GM23338 (cell line): ENCODE results near the gene PTPRN2. TPM values are rescaled to one million over a fixed set of nuclear protein-coding genes. Genes with fewer than 3 reads are reported as not detected.

Experiments
- ATAC-seq: fragments of 200-7000 bp; cut with Tn5 transposase; 3 replicates; pipeline ENCODE4 v1.9.1; 2020
- DNase-seq: peaks from one replicate; pipeline ENCODE4 v3.0.0-alpha.2; 2015; ENCODE audit warnings: low spot score
- H2AFZ ChIP-seq: fragments of 200-600 bp; sonication (generic); 2 replicates; pipeline ENCODE4 v1.8.0; 2016; ENCODE audit warnings: antibody characterized with exemption, mild to moderate bottlenecking, moderate library complexity
- H3F3A ChIP-seq: fragments of 200-600 bp; sonication (generic); replicated peaks from 2 replicates; pipeline ENCODE4 v1.8.0; 2017; ENCODE audit warnings: antibody characterized with exemption, mixed run types, low read depth
- H3K27ac ChIP-seq: fragments of 200-600 bp; sonication (generic); 2 replicates; pipeline ENCODE4 v1.6.1; 2016; ENCODE audit warnings: low read depth
- H3K27me3 ChIP-seq: fragments of 200-600 bp; sonication (generic); 2 replicates; pipeline ENCODE4 v1.8.0; 2016; ENCODE audit warnings: mild to moderate bottlenecking, mixed run types, moderate library complexity; ENCODE audit not compliant: insufficient read depth
- H3K36me3 ChIP-seq: fragments of 200-600 bp; sonication (generic); 2 replicates; pipeline ENCODE4 v1.8.0; 2016; ENCODE audit warnings: mild to moderate bottlenecking; ENCODE audit not compliant: insufficient read depth
- H3K4me1 ChIP-seq: fragments of 200-600 bp; sonication (generic); 2 replicates; pipeline ENCODE4 v1.8.0; 2016; ENCODE audit warnings: mild to moderate bottlenecking, moderate library complexity; ENCODE audit not compliant: insufficient read depth
- H3K4me2 ChIP-seq: fragments of 200-600 bp; sonication (generic); 2 replicates; pipeline ENCODE4 v1.7.1; 2017; ENCODE audit warnings: mixed run types
- H3K4me3 ChIP-seq: fragments of 200-600 bp; sonication (generic); 2 replicates; pipeline ENCODE4 v1.6.1; 2016; ENCODE audit warnings: mixed run types
- H3K79me2 ChIP-seq: fragments of 200-600 bp; sonication (generic); replicated peaks from 2 replicates; pipeline ENCODE4 v1.8.0; 2017; ENCODE audit warnings: mild to moderate bottlenecking; ENCODE audit not compliant: insufficient read depth
- H3K9me2 ChIP-seq: fragments of 200-600 bp; sonication (generic); 2 replicates; pipeline ENCODE4 v1.8.0; 2017; ENCODE audit not compliant: insufficient read depth
- H4K20me1 ChIP-seq: fragments of 200-600 bp; sonication (generic); replicated peaks from 2 replicates; pipeline ENCODE4 v1.8.0; 2017; ENCODE audit warnings: mild to moderate bottlenecking; ENCODE audit not compliant: insufficient read depth
- H3K27ac Mint-ChIP-seq: 2 replicates; pipeline ENCODE4 v1.8.0; 2020; ENCODE audit warnings: inconsistent platforms, mild to moderate bottlenecking, moderate library complexity, mixed read lengths
- H3K27me3 Mint-ChIP-seq: 3 replicates; pipeline ENCODE4 v1.8.0; 2022; ENCODE audit warnings: low read depth, mild to moderate bottlenecking, moderate library complexity, mixed read lengths, inconsistent platforms; ENCODE audit not compliant: insufficient read depth, poor library complexity
- H3K36me3 Mint-ChIP-seq: 3 replicates; pipeline ENCODE4 v1.8.0; 2021; ENCODE audit warnings: low read depth, mild to moderate bottlenecking, inconsistent platforms, moderate library complexity, mixed read lengths
- H3K4me1 Mint-ChIP-seq: 3 replicates; pipeline ENCODE4 v1.8.0; 2020; ENCODE audit warnings: mild to moderate bottlenecking, inconsistent platforms, mixed read lengths
- H3K4me3 Mint-ChIP-seq: 3 replicates; pipeline ENCODE4 v1.8.0; 2021; ENCODE audit warnings: moderate library complexity, mild to moderate bottlenecking, inconsistent platforms, mixed read lengths
- H3K9me3 Mint-ChIP-seq: 3 replicates; pipeline ENCODE4 v1.8.0; 2020; ENCODE audit warnings: moderate library complexity, mild to moderate bottlenecking, inconsistent platforms, mixed read lengths
- CREB1 ChIP-seq: fragments of 250-450 bp; sonication (Bioruptor Pico); IDR thresholded peaks from 2 replicates; pipeline ENCODE4 v1.5.0; 2020; ENCODE audit warnings: low read depth, mild to moderate bottlenecking, moderate library complexity
- CTCF ChIP-seq, 2 experiments: fragments of 200-600 bp in 1 of 2; sonication (generic) in 1 of 2; conservative IDR thresholded peaks; 2 replicates each; pipeline versions ENCODE4 v1.5.1 to v1.6.1; 2016 to 2017; ENCODE audit warnings: antibody characterized with exemption in 2 of 2, low read depth in 2 of 2, mild to moderate bottlenecking in 2 of 2, moderate library complexity in 1 of 2
- ETS1 ChIP-seq: IDR thresholded peaks from 2 replicates; pipeline ENCODE4 v1.6.1; 2016; ENCODE audit warnings: antibody characterized with exemption
- EZH2 ChIP-seq: fragments of 200-600 bp; sonication (generic); IDR thresholded peaks from one replicate; pipeline ENCODE4 v1.8.0; 2017; ENCODE audit warnings: antibody characterized with exemption, mild to moderate bottlenecking, low read depth; ENCODE audit not compliant: unreplicated experiment
- EZH2phosphoT487 ChIP-seq: fragments of 200-600 bp; sonication (generic); IDR thresholded peaks from one replicate; pipeline ENCODE4 v1.8.1; 2018; ENCODE audit warnings: antibody characterized with exemption; ENCODE audit not compliant: unreplicated experiment
- JUNB ChIP-seq: IDR thresholded peaks from one replicate; pipeline ENCODE4 v1.6.1; 2016; ENCODE audit warnings: antibody characterized with exemption; ENCODE audit not compliant: unreplicated experiment
- NANOG ChIP-seq: IDR thresholded peaks from 2 replicates; pipeline ENCODE4 v1.6.1; 2016; ENCODE audit warnings: antibody characterized with exemption, borderline replicate concordance
- POLR2AphosphoS5 ChIP-seq: IDR thresholded peaks from 2 replicates; pipeline ENCODE4 v1.6.1; 2016; ENCODE audit warnings: antibody characterized with exemption, low read depth
- REST ChIP-seq: IDR thresholded peaks from one replicate; pipeline ENCODE4 v1.6.1; 2018; ENCODE audit warnings: antibody characterized with exemption; ENCODE audit not compliant: unreplicated experiment
- STAT1 ChIP-seq: IDR thresholded peaks from one replicate; pipeline ENCODE4 v1.6.1; 2016; ENCODE audit warnings: antibody characterized with exemption; ENCODE audit not compliant: unreplicated experiment
- ZNF114 ChIP-seq: fragments of 250-450 bp; sonication (Bioruptor Pico); IDR thresholded peaks from 2 replicates; pipeline ENCODE4 v1.5.0; 2020; ENCODE audit warnings: mild to moderate bottlenecking, moderate library complexity
- ZNF331 ChIP-seq: fragments of 250-450 bp; sonication (Bioruptor Pico); IDR thresholded peaks from 2 replicates; pipeline ENCODE4 v1.5.0; 2020; ENCODE audit warnings: low read depth, mild to moderate bottlenecking, moderate library complexity
- ZNF462 ChIP-seq: fragments of 250-450 bp; sonication (Bioruptor Pico); IDR thresholded peaks from 2 replicates; pipeline ENCODE4 v1.5.0; 2020; ENCODE audit warnings: mild to moderate bottlenecking, moderate library complexity
- polyA plus RNA-seq: library from polyadenylated mRNA; unstranded; fragments of >200 nt; fragmentation: Nextera tagmentation; extraction: Ambion mirVana; gene quantifications from 2 replicates; pipeline ENCODE4 v1.2.1, GENCODE V29; 2016
- total RNA-seq: library from RNA; depleted of rRNA; stranded (reverse); fragments of >200 nt; shearing (Covaris generic); gene quantifications from 2 replicates; pipeline ENCODE4 v1.2.3, GENCODE V29; 2014

PTPRN2 gene
- total and polyA plus RNA-seq, 2 experiments from 2014 or later: 0.87 to 4.0 TPM

GRCh38 chr7:158186406-158186805, 401.2 kb downstream of the PTPRN2 start:
- DNase-seq (no peak), ATAC-seq (no peak)
- H3K36me3 ChIP-seq: peaks cover 4% of the 10 kb centered on the region
- no peaks in the 10 kb centered on the region for H4K20me1 ChIP-seq
- H3K4me1 Mint-ChIP-seq: no peaks in the 10 kb centered on the region
- peaks cover 91% of the 10 kb centered on the region for H3K9me3 Mint-ChIP-seq
- H3K36me3 Mint-ChIP-seq: peaks cover 50% of the 10 kb centered on the region
- H3K79me2 ChIP-seq: no peaks in the 10 kb centered on the region
- no peaks in the 10 kb centered on the region for H3K27me3 ChIP-seq
- no peak overlapping the region for H3K4me3 ChIP-seq
- H3F3A ChIP-seq: no peaks in the 10 kb centered on the region
- no peaks in the 10 kb centered on the region for H3K4me1 ChIP-seq
- H3K27me3 Mint-ChIP-seq: peaks cover 3% of the 10 kb centered on the region
- no peak overlapping the region for H3K4me3 Mint-ChIP-seq
- no peaks in the 10 kb centered on the region for H3K9me2 ChIP-seq
- no peak overlapping the region for H2AFZ ChIP-seq
- TF ChIP-seq ZNF462 (no peak), EZH2 (no peak), ETS1 (no peak), ZNF331 (CRISPR knock-in tag) (no peak), REST (no peak), ZNF114 (CRISPR knock-in tag) (no peak), JUNB (no peak), EZH2phosphoT487 (no peak), POLR2AphosphoS5 (no peak), NANOG (no peak), CREB1 (CRISPR knock-in tag) (no peak), STAT1 (no peak), CTCF (conservative IDR thresholded peaks at IDR 0.05; ENCODE audit: low read depth in 2 of 2) (no peak)
- no peak overlapping the region for H3K27ac Mint-ChIP-seq
- H3K27ac ChIP-seq: no peak overlapping the region
- no peak overlapping the region for H3K4me2 ChIP-seq
